ENCODE measurements around the gene SIGLEC1.

The SIGLEC1 gene

GRCh38 chr20:3663858-3664257 lies 48.5 kb downstream of the SIGLEC1 start:
- Mint-ChIP-seq H3K27ac (no peak overlapping the region), H3K9me3 (no peaks in the 10 kb centered on the region), H3K4me1 (peaks cover 29% of the 10 kb centered on the region), H3K4me3 (no peak overlapping the region), H3K27me3 (ENCODE audit: low read depth) (peaks cover 48% of the 10 kb centered on the region), H3K36me3 (ENCODE audit: low read depth) (no peaks in the 10 kb centered on the region)
- no peak for TF ChIP-seq CTCF (IDR thresholded peaks at IDR 0.05; ENCODE audit: unreplicated experiment in 3 of 3)

GRCh38 chr20:3663031-3663701 lies 49.2 kb downstream of the SIGLEC1 start, which contains the start of gene GFRA4:
GFRA4 (minus strand) TSS chr20:3663399; CDS start chr20:3663399, 0 bp downstream.
- no peaks in the 10 kb centered on the region for H3K9me3 Mint-ChIP-seq
- H3K27me3 Mint-ChIP-seq (ENCODE audit: low read depth): peaks cover 53% of the 10 kb centered on the region
- no peak within 1 kb of the TSS for H3K4me3 Mint-ChIP-seq
- no peaks in the 10 kb centered on the region for H3K36me3 Mint-ChIP-seq (ENCODE audit: low read depth)
- peaks cover 32% of the 10 kb centered on the region for H3K4me1 Mint-ChIP-seq
- TF ChIP-seq CTCF (IDR thresholded peaks at IDR 0.05; ENCODE audit: unreplicated experiment in 3 of 3): no peak
- no peak within 1 kb of the TSS for H3K27ac Mint-ChIP-seq
